ENCODE measurements around the gene MMP14. TPM values are rescaled to one million over a fixed set of nuclear protein-coding genes. Genes with fewer than 3 reads are reported as not detected.
A peak's percentile ranks its signal among the peaks of the same experiment; 100 is the strongest.

The MMP14 gene
- total RNA-seq, 1 experiment from 2014 or later = 94.4 TPM

DNA sequence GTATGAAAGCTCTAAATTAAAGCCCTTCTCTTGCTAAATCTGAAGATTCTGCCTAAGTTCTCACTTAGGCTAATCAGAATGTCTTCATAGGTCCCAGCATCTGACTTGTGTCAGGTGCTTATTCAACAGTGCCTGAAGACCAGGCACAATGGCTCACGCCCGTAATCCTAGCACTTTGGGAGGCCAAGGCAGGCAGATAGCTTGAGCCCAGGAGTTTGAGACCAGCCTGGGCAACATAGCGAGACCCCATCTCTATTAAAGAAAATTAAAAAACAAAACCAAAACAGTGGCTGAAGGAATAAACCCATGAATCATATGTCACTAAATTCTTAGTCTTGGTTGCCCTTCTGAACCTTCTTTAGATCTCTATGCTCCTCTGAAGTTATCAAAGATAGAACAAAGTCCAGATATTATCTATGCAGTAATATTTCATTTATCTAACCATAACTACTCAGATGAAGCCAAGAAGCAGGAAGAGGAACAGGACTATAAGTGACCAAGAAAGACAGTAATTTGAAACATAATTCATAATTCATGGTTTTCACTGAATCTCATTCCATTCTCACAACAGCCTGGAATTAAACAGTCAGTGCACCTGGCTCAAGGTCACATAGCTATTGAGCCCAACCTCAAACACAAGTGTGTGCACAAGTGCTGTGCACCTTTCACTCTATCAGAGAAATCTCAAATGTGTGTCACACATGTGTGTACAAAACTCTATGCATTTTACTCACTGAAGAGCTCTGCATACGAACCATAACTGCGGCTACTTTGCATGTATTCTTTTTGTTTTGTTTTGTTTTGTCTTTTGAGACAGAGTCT lies 27.8 kb upstream of the MMP14 start:
- no peaks in the 10 kb centered on the region for H3K27me3 Mint-ChIP-seq (ENCODE audit: low read depth)
- H3K27ac Mint-ChIP-seq = no peak overlapping the region
- H3K4me3 Mint-ChIP-seq = no peak overlapping the region
- peaks cover 14% of the 10 kb centered on the region for H3K4me1 Mint-ChIP-seq
- ChIA-PET CTCF (interaction anchor here (0.8 to 2.9 kb wide), 4 partner anchors 8 to 57 kb away, joined by 3 to 18 read pairs (median 6); no protein-coding TSS in a partner anchor), POLR2A (interaction anchor here (0.6 kb wide), 1 partner anchor 133 kb away, joined by 3 read pairs; no protein-coding TSS in a partner anchor)
- ATAC-seq = no peak
- TF ChIP-seq ZNF121 (CRISPR knock-in tag; IDR thresholded peaks at IDR 0.05) (0 out of 2 replicates have a peak, but pooled peaks have one; percentile 38), ZNF138 (CRISPR knock-in tag; conservative IDR thresholded peaks at IDR 0.05) (no peak), NR1H2 (CRISPR knock-in tag; IDR thresholded peaks at IDR 0.05) (no peak), NR3C1 (CRISPR knock-in tag; conservative IDR thresholded peaks at IDR 0.05; ENCODE audit: low read depth) (no peak)
- H3K36me3 Mint-ChIP-seq = no peaks in the 10 kb centered on the region
- no peak for DNase-seq (ENCODE audit: low spot score)
- no peaks in the 10 kb centered on the region for H3K9me3 Mint-ChIP-seq

DNA sequence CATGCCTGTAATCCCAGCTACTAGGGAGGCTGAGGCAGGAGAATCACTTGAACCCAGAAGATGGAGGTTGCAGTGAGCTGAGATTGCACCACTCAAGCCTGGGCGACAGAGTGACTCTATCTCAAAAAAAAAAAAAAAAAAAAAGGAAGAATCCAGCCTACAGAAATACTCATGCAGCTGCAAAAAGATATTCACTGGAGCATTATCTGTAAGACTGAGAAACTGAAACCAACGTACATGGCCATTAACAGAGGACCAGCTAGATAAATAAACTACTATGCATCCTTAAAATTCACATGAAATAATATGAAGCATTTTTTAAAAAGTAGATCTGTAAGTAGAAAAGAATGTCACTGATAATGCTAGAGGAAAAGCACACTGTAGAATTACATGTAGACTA lies 24.7 kb upstream of the MMP14 start:
- H3K4me3 Mint-ChIP-seq = no peak overlapping the region
- ChIA-PET POLR2A (interaction anchor here (0.6 kb wide), 1 partner anchor 1554 kb away, joined by 3 read pairs; no protein-coding TSS in a partner anchor), CTCF (interaction anchor here (0.8 to 2.2 kb wide), 2 partner anchors 11 to 159 kb away, joined by 3 to 6 read pairs; no protein-coding TSS in a partner anchor)
- no peak overlapping the region for H3K27ac Mint-ChIP-seq
- TF ChIP-seq ZBTB21 (CRISPR knock-in tag; IDR thresholded peaks at IDR 0.05; ENCODE audit: borderline replicate concordance) = no peak
- TF ChIP-seq FOXK1 (CRISPR knock-in tag; IDR thresholded peaks at IDR 0.05) = no peak
- TF ChIP-seq, protein P1, sequence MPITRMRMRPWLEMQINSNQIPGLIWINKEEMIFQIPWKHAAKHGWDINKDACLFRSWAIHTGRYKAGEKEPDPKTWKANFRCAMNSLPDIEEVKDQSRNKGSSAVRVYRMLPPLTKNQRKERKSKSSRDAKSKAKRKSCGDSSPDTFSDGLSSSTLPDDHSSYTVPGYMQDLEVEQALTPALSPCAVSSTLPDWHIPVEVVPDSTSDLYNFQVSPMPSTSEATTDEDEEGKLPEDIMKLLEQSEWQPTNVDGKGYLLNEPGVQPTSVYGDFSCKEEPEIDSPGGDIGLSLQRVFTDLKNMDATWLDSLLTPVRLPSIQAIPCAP (CRISPR knock-in tag; IDR thresholded peaks at IDR 0.05) = no peak
- TF ChIP-seq NR2C2 (CRISPR knock-in tag; IDR thresholded peaks at IDR 0.05) = no peak
- no peak for TF ChIP-seq FOXP1 (CRISPR knock-in tag; IDR thresholded peaks at IDR 0.05; ENCODE audit: borderline replicate concordance)
- TF ChIP-seq OVOL2 (CRISPR knock-in tag; IDR thresholded peaks at IDR 0.05; ENCODE audit: borderline replicate concordance) = no peak
- no peak for TF ChIP-seq JAZF1 (CRISPR knock-in tag; IDR thresholded peaks at IDR 0.05)
- no peak for TF ChIP-seq SMAD3 (CRISPR knock-in tag; IDR thresholded peaks at IDR 0.05; ENCODE audit: borderline replicate concordance)
- TF ChIP-seq, protein P2, sequence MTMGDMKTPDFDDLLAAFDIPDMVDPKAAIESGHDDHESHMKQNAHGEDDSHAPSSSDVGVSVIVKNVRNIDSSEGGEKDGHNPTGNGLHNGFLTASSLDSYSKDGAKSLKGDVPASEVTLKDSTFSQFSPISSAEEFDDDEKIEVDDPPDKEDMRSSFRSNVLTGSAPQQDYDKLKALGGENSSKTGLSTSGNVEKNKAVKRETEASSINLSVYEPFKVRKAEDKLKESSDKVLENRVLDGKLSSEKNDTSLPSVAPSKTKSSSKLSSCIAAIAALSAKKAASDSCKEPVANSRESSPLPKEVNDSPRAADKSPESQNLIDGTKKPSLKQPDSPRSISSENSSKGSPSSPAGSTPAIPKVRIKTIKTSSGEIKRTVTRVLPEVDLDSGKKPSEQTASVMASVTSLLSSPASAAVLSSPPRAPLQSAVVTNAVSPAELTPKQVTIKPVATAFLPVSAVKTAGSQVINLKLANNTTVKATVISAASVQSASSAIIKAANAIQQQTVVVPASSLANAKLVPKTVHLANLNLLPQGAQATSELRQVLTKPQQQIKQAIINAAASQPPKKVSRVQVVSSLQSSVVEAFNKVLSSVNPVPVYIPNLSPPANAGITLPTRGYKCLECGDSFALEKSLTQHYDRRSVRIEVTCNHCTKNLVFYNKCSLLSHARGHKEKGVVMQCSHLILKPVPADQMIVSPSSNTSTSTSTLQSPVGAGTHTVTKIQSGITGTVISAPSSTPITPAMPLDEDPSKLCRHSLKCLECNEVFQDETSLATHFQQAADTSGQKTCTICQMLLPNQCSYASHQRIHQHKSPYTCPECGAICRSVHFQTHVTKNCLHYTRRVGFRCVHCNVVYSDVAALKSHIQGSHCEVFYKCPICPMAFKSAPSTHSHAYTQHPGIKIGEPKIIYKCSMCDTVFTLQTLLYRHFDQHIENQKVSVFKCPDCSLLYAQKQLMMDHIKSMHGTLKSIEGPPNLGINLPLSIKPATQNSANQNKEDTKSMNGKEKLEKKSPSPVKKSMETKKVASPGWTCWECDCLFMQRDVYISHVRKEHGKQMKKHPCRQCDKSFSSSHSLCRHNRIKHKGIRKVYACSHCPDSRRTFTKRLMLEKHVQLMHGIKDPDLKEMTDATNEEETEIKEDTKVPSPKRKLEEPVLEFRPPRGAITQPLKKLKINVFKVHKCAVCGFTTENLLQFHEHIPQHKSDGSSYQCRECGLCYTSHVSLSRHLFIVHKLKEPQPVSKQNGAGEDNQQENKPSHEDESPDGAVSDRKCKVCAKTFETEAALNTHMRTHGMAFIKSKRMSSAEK (CRISPR knock-in tag; IDR thresholded peaks at IDR 0.05; ENCODE audit: borderline replicate concordance) = no peak
- no peak for TF ChIP-seq TEAD1 (CRISPR knock-in tag; IDR thresholded peaks at IDR 0.05)
- TF ChIP-seq, protein P3, sequence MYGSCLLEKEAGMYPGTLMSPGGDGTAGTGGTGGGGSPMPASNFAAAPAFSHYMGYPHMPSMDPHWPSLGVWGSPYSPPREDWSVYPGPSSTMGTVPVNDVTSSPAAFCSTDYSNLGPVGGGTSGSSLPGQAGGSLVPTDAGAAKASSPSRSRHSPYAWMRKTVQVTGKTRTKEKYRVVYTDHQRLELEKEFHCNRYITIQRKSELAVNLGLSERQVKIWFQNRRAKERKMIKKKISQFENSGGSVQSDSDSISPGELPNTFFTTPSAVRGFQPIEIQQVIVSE (CRISPR knock-in tag; IDR thresholded peaks at IDR 0.05; ENCODE audit: borderline replicate concordance) = no peak
- no peak for TF ChIP-seq ZNF317 (CRISPR knock-in tag; IDR thresholded peaks at IDR 0.05; ENCODE audit: borderline replicate concordance, low read depth)
- no peak for TF ChIP-seq ESRRA (CRISPR knock-in tag; IDR thresholded peaks at IDR 0.05; ENCODE audit: borderline replicate concordance)
- TF ChIP-seq, protein P4, sequence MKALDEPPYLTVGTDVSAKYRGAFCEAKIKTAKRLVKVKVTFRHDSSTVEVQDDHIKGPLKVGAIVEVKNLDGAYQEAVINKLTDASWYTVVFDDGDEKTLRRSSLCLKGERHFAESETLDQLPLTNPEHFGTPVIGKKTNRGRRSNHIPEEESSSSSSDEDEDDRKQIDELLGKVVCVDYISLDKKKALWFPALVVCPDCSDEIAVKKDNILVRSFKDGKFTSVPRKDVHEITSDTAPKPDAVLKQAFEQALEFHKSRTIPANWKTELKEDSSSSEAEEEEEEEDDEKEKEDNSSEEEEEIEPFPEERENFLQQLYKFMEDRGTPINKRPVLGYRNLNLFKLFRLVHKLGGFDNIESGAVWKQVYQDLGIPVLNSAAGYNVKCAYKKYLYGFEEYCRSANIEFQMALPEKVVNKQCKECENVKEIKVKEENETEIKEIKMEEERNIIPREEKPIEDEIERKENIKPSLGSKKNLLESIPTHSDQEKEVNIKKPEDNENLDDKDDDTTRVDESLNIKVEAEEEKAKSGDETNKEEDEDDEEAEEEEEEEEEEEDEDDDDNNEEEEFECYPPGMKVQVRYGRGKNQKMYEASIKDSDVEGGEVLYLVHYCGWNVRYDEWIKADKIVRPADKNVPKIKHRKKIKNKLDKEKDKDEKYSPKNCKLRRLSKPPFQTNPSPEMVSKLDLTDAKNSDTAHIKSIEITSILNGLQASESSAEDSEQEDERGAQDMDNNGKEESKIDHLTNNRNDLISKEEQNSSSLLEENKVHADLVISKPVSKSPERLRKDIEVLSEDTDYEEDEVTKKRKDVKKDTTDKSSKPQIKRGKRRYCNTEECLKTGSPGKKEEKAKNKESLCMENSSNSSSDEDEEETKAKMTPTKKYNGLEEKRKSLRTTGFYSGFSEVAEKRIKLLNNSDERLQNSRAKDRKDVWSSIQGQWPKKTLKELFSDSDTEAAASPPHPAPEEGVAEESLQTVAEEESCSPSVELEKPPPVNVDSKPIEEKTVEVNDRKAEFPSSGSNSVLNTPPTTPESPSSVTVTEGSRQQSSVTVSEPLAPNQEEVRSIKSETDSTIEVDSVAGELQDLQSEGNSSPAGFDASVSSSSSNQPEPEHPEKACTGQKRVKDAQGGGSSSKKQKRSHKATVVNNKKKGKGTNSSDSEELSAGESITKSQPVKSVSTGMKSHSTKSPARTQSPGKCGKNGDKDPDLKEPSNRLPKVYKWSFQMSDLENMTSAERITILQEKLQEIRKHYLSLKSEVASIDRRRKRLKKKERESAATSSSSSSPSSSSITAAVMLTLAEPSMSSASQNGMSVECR (CRISPR knock-in tag; IDR thresholded peaks at IDR 0.05; ENCODE audit: borderline replicate concordance) = no peak
- TF ChIP-seq, protein P5, sequence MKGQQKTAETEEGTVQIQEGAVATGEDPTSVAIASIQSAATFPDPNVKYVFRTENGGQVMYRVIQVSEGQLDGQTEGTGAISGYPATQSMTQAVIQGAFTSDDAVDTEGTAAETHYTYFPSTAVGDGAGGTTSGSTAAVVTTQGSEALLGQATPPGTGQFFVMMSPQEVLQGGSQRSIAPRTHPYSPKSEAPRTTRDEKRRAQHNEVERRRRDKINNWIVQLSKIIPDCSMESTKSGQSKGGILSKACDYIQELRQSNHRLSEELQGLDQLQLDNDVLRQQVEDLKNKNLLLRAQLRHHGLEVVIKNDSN (CRISPR knock-in tag; IDR thresholded peaks at IDR 0.05) = no peak
- TF ChIP-seq, protein P6, sequence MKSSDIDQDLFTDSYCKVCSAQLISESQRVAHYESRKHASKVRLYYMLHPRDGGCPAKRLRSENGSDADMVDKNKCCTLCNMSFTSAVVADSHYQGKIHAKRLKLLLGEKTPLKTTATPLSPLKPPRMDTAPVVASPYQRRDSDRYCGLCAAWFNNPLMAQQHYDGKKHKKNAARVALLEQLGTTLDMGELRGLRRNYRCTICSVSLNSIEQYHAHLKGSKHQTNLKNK (CRISPR knock-in tag; IDR thresholded peaks at IDR 0.05) = no peak
- peaks cover 31% of the 10 kb centered on the region for H3K4me1 Mint-ChIP-seq
- DNase-seq (ENCODE audit: low spot score) = no peak
- no peaks in the 10 kb centered on the region for H3K27me3 Mint-ChIP-seq (ENCODE audit: low read depth)
- ATAC-seq = no peak
- H3K36me3 Mint-ChIP-seq = no peaks in the 10 kb centered on the region
- no peaks in the 10 kb centered on the region for H3K9me3 Mint-ChIP-seq

Data from WTC11 (cell line).